NCI-H1930 (cell line): Measurements from ENCODE around the gene ASCC2.

Experiments used
- DNase-seq, 2 experiments: peaks; one replicate each; lab custom pipeline; 2025; lab: John Stamatoyannopoulos, UW

Gene ASCC2

GRCh38 chr22:29816980-29817379 is 21.1 kb downstream of the ASCC2 start:
- no peak for DNase-seq

GRCh38 chr22:29816539-29816938 is 21.5 kb downstream of the ASCC2 start:
- DNase-seq = no peak

GRCh38 chr22:29816128-29816527 is 21.9 kb downstream of the ASCC2 start:
- no peak for DNase-seq

- no peak for DNase-seq
These were observed 22.5 kb downstream of the ASCC2 start for GRCh38 chr22:29815580-29815979.

DNA sequence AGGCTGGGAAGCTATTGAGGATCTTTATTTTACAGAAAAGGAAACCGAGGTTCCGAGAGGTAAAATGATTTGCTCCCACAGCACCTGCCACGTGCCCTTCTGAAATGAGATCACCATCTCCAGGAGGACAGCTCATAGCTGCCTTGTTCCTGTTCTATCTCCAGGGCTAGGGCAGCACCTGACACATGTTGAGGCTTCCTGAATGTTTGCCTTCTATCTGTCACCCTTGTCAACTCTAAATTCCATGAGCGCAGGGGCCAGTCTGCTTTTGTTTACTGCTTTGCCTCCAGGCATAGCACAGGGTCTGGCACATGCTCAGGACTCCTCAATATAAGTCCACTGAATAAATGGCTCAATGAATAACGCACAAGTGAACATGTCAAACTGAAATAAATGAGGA is 24.1 kb downstream of the ASCC2 start:
- no peak for DNase-seq

DNA sequence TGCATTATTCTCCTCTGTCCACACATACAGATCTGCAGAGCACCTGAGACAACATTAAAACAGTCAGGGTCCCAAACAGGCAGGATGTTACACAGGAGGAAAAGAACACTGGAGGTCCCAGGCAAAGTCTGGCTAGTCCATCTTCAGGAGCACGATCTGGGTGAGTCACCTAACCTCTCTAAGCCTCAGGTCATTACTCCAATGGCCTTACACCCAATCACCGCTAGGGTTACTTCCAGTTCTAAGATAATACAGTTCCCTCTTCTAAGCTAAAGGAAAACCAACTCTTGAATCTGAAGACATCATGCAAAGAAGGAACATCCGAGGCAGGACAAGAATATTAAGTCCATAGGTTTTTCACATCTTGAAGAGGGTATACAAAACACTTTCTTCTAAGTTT is 24.5 kb downstream of the ASCC2 start:
- DNase-seq = no peak

DNA sequence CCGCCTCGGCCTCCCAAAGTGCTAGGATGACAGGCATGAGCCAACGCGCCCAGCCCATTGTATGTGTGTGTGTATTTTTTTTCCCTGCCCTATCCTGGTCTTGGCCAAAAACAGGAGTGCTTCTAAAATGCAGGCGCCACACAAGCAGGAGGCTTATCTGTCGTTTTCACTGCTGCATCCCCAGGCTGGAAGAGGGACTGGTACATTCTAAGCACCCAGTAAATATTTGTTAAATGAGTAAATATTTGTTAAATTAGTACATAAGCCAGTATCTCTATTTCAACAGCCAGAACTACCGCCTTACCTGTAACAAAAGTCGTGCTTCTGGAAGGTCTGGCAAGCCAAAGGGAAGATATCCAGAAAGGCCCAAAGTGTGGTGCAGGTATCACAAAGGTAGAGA is 24.9 kb downstream of the ASCC2 start:
- DNase-seq = no peak

DNA sequence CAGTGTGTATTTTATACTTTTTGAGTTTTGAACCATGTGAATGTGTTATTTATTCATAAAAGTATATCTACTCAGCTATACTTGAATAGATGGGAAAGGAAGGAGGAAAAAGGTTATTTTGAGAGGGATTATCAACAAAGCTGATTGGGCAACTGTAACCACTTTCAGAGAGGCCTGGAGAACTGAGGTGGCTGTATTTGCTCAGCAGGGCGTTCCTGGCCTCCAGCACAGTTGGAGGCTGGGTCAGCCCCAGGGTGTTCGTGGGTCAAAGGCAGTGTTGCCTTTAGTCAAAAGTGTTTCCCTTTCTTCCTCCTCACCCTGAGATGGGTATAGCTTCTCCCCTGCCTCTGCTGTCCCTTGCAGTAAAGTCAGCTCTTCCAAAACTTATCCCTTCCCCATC is 26.7 kb downstream of the ASCC2 start:
- DNase-seq = no peak

DNA sequence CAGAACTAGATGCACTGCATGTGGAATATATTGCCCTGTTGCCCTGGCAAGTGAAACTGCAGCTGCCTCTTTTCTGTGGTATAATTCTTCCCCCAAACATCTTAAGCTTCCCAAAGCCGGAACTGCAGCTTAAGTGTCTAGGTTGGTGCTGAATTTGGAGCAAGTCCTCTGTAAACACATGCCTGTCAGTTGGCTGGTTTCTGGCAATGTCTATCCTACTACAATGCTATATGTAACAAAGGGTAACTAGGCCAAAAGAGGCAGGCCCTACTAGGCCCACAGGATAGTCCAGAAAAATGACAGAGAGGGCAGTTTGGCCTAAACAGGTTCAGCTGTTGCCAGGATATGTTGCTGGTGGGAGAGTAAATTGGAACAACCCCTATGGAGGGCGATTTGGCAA is 27.9 kb downstream of the ASCC2 start:
- no peak for DNase-seq

DNA sequence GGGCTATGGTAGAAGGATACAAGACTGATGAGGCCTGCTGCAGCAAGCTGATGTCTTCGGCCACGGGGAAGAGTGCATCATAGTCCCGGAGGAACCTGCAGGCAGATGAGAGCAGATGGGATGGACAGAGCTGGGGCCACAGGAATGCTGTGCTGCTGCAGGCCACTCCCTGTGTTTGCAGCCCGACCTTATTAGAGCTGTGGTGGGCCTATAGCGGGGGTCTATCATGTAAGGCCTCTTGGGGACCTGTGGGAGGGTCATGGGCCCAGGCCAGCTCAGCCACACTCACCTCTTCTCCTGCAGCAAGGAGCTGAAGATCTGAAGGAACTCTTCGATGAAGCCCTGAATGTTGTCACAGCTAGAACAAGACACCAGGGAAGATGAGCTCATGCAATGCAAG is 31.9 kb downstream of the ASCC2 start:
- DNase-seq = no peak

DNA sequence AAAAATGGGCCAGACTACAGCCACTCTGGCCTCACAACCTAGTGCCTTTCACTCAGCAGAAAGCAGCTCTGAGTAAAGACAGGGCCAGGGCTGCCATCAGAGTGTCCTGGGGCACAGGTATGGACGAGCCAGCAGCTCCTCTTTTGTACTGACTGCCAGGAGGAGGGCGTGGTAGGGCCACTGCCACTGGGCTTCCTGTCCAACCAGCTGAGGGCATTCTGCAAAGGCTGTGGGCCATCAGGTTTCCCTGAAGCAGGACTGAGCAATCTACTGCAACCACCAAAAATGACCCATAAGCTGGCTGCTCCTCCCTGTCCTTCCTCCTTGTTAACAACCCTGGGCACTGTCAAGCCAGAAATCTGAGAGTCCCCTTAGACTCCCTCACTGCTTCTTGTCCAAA is 33.1 kb downstream of the ASCC2 start:
- DNase-seq = no peak

GRCh38 chr22:29803190-29803589 is 34.9 kb downstream of the ASCC2 start:
- DNase-seq = no peak

DNA sequence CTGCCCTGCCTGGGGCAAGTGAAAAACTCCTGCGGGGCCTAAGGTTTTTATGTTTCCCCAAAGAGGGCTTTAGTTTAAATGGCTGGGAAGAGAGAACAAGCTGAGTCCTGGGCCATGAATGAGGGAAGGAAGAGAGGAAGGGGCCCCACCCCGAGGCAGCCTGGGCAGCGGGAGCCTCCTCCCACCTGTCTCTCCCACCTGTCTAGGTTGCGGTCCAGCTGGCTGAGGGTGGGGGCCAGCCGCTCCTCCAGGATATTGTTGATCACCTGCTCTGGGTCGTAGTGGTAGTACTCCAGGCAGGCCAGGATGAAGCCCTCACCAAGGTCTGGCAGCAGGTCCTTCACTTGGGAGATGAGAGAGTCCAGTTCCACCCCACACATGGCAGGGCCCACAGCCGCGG is 36.3 kb downstream of the ASCC2 start:
- DNase-seq = no peak

DNA sequence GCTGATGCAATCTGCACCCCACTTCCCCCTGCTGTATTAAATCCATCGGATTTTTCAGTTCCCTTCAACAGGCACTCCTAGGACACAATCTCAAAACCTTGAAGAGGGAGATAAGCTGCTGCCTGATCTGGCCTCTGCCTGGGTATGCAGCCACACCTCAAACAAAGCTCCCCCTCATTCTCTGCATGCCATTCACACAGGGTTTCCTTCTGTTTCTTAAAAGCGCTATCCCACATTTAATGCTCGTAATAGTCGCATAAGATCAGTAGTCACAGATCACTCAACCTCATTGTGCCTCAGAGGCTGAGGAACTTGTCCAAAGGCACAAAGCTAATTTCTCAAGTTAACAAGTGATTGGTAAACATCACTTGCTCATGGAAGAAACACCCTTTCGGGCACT is 36.9 kb downstream of the ASCC2 start:
- DNase-seq = no peak

GRCh38 chr22:29799217-29799680 is 38.8 kb downstream of the ASCC2 start:
- DNase-seq = no peak

DNA sequence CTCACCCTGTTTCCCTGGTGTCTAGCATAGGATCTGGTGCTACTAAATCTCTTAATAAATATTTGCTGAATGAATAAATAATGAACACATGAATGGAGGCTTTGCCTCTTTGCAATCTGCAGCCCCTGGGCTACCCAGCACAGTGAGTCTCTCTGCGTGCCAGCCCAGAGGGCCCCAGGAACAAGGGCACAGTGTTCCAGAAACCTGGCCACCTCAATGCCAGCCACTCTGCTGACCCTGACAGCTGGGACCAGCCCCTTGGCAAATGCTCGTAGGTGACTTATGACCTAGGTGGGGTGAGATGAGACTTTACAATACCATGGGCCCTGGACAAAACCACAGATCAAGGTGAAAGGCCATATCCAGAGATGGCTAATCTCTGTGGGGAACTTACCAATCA is 39.3 kb downstream of the ASCC2 start:
- DNase-seq = no peak

- no peak for DNase-seq
These were observed 39.8 kb downstream of the ASCC2 start for GRCh38 chr22:29798318-29798717.

- DNase-seq = no peak
These were observed 40.7 kb downstream of the ASCC2 start for GRCh38 chr22:29797351-29797750.

GRCh38 chr22:29795663-29796062 is 42.4 kb downstream of the ASCC2 start:
- DNase-seq = no peak

DNA sequence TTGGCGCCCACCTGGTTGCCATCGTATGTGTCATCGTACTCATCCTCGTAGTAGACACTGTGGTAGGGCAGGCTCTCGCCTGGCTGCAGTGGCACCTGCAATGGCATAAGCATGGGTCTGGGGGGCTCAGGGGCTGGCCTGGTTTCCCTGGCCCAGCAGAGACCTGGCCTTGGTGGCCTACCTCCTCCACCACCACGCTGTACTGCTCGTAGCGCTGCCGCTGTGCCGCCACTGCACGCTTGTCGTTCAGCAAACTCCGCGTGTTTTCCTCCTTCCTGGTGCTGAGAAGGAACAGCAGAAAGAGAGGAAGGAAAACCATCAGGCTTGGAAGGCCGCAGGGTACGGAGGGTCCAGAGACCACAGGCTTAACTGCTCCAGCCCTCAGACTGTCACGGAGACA is 44.7 kb downstream of the ASCC2 start:
- no peak for DNase-seq

DNA sequence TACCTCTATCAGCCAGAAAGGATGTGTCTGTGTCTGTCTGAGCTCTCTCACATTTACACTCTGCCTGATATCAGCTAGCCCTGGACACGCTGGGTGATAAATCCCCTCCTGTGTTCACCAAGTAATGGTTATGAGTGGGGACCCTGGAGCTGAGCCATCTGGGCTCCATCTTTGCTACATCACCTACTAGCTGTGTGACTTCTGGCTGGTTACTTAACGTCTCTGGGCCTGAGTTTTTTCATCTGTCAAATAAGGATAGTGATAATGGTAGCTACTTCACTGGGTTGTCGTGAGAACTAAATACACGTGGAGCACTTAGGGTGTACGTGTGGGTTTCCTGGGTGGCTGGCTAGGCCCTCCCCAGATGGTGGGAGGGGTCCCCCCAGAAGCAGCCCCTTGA is 48.0 kb downstream of the ASCC2 start:
- DNase-seq = no peak

DNA sequence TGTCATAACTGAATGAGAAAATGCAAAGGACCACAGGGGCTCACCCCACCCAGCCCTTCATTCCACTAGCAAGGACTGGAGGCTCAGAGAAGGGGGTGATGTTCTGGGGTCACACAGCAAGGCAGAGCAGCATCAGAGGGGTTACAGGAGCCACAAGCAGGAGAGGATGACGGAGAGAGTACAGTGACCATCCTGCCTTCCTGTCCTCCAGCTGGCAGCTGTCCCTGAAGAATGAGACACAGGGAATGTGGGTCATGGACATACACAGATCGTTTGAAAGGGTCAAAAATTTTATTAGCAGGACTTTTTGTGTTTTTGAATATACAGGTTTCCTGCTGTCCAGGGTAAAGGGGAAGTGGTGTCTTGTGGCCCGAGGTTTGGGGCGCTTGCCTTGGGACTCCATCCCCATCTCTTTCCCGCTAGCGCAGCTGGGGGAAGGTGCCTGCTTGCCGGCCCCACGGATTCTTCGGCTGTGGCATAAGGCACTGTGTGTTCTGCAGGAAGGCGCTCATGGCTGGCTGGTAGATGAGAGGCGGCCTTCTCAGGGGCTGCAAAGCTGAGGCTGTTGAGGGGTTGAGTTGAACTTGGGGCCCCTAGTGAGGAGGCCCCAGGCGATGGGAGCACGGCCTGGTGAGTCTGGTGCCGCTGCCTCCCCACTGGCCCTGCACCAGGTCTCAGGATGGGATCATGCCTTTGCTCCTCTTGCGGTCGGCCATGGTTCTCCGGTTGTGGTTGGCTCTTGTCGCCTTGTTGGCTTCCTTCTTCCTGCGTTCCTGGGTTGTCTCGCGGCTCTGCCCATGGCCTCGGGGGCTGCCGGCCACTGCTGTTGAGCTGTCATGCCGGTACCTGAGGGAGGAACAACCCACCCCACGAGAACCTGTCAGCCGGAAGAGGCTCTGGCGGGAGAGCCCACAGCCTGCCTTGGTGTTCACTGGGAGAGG is 49.5 kb downstream of the ASCC2 start:
- no peak for DNase-seq

DNA sequence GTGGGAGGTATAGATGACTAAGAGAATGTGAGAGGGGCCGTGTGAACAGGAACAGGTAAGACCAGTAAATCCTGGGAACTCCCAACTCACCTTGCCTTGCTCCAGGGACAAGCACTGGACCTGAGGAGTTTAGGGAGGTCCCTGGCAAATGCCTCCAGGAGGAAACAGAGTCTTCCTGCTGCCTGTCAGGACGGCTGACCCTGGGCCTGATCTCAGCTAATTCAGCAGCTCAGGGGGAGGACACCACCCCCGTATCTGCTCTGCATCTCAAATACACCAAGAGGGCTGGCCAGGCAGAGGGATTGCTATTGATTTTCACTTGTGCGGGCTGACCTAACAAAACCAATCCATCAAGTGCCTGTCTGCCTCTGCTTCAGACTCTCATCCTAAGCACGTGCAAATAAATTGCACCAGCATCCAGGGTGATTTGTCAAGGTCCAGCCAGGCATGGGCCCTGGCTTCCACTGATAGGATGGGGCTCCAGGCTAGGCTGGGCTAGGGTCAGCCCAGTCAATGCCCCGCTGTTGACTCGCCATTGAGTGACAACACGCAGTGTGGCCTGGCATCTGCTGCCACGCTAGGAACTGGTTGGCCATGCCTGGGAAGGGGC is 50.6 kb downstream of the ASCC2 start:
- DNase-seq = no peak

- no peak for DNase-seq
These were observed 52.0 kb downstream of the ASCC2 start for GRCh38 chr22:29786031-29786430.
